ENCODE measurements around the gene C10orf67.

- no peak for TF ChIP-seq CTCF (IDR thresholded peaks at IDR 0.05; ENCODE audit: low read depth, low read length, poor library complexity, severe bottlenecking)
- no peak for TF ChIP-seq EZH2phosphoT487 (IDR thresholded peaks at IDR 0.05; ENCODE audit: borderline replicate concordance, low read length)
Measured at GRCh38 chr10:23351926-23352519, 7.4 kb upstream of the C10orf67 start.
